NCI-H2107 treated with DMSO at 0.1 percent for 48 hours (cell line): ENCODE measurements around the gene AMER2.

Experiments
- DNase-seq: peaks from one replicate; lab custom pipeline; 2025; ENCODE audit not compliant: unreplicated experiment; lab: John Stamatoyannopoulos, UW

AMER2 gene

DNA sequence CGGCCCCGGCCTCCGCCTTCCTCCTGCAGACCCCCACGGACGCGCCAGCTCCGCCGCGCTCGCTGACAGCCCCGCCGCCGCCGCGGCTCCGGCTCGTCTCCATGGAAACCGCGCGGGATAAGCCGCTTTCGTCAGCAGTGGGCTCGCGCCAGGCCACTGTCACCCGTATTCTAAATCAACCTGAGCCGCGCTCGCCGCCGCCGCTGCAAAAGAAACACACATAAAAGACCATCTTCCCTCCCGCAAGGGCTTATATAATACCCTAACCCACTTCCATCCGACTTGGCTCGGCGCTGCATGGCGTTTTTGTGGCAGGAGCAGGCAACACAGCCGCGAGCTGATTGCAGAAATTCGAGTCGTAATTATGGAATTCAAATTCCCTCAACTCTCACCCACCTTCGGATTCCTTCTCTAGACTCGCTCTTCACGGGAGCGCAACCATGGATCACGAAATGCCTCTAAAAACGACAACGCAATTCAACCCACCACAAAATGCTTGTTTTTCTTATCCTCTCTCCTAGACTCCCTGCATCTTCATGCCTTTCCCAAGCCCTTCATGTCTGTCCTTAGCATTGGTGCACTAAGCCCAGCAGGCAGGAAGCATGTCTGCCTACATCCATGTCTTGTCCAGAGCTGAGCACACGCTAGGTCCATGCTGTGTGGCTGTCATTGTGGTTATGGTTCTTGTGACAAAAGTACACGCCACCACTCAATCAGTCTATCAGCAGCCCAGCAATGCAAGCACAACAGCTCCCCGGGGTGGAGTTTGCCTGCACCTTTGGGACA lies at the start of gene AMER2:
Gene AMER2 (minus strand): TSS at position 772 of the 786 bp plus-strand sequence. CDS start 669 bp downstream, at position 103.
- DNase-seq = no peak

- no peak for DNase-seq
These were observed 45.9 kb upstream of the AMER2 start for GRCh38 chr13:25218019-25218418.

DNA sequence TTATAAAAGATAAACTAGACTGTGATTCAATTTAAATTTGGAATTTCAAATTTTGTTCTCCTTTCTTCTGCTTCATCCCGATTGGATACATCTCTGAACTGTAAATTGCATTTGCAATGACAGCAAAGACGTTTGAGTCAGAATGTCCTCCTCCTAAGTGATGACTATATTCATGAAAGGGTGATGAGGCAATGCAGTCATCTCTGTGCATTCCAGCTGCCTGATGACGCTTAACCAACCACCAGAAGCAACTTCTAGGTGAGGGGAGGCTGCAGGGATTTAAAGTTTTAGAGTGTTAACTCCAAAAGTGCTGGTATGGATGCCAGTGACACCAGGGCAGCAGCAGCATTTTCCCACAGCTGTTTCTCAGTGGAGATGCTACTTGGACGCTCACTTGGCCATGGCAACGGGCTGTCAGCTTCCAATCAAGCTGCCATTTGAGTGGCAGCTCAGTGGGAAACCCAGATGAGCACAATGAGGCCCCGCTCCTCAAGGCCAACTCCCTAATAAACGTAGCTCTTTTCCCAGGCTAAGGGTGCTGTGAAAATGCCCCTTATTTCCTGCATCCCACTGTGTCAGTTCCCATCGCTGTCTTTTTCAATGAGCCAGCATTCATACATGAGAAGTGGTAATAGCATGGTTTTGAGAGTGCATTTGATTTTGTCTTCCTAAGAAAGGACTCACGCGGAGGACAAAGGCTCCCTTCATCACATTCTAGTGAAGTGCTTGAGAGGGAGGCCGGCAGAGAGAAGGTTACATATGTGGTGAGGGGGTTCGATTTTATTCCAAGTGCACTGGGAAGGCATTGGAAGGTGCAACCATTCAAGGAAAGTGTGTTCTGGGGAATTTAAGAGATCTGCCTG lies 45.2 kb upstream of the AMER2 start:
- no peak for DNase-seq

DNA sequence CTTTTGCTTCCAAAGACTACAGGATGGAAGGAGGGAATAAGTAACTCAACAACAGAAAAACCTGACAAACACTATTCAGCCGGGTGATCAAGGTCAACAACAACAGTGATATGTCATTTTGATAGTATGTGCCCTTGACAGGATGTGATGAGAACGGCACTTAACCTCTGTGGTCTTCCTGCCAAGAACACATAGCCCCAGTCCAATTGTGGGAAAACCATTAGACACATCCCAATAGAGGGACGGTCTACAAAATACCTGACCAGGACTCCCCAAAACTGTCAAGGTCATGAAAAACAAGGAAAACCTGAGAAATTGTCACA lies 43.1 kb upstream of the AMER2 start:
- no peak for DNase-seq

DNA sequence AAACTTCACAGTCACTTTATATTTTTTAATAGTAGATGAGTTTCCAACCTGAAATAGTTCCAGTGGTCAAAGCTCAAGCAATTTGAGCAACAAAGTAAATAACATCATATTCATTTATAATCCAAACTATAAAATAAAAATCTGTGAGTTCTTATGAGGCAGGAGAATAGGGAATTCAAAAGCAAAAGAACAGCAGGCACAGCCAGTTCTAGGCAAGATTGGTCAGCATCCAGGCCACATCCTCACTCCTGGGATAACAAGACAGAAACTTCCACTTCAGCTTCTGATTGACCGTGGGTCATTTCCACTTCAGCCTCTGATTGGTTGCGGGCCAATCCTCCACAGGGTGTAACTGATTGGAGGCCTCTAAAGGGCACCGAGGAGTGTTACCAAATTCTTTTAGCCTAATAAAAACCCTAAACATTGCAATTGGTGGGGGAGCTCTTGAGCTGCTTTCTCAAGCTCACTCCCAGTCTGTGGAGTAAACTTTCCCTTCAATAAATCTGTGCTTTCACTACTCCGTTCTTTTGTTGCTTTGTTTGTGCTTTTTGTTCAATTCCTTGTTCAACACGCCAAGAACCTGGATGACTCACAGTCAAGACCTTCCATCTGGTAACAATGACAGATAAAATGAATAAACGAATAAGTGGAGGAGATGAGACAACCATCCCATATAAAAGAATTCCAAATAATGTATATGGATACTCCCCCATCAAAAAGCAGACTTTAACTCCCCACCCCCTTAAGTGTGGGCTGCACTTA lies 42.6 kb upstream of the AMER2 start:
- no peak for DNase-seq

DNA sequence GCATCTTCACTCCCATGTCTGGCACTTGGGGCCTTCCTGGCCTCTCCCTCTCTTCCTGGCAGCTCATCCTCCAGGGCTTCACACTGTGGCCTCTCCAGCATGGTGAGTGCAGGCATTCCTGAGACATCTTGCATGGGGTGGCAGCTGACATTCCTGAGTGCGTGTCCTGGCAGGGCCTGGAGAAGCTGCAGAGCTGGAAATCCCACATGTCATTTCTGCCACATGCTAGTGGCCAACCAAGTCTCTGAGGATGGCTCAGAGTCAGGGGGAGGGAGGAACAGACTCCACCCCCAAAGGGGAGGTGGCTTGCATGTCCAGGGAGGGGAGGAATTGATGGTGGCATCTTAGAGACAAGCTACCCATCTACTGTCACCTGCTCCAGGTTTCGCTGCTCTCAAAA lies 41.6 kb upstream of the AMER2 start:
- DNase-seq = no peak

DNA sequence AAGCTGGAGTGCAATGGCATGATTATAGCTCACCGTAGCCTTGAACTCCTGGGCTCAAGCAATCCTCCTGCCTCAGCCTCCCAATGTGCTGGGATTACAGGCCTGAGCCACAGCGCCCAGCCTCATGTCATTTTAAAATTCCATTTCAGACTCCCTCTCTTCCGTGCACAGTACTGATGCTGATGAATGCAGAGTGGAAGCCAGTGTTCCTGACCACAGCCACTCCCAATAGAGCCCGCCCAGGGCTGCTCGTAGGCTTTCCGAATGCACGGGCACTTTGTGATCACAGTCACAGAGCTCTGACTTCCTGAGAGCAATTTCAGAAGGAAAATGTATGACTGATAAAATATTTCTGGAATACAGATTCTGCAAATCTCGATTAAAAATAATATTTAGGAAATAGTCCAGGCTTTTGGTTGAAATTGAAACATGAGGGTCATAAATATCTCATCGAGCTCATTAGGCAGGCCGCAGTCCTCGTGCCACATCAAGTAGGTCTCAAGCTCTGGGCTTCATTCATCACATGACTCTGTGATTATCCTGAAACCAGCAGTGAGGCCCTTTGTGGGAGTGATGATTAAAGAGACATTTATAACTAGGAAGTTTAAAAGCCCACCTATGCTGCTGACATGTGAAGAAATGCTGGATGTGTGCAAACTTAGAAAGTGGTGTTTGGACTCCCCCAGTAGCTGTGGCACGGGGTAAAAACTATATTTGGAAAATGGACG lies 38.9 kb upstream of the AMER2 start:
- no peak for DNase-seq

GRCh38 chr13:25207291-25207810 lies 35.3 kb upstream of the AMER2 start:
- DNase-seq = no peak

GRCh38 chr13:25204863-25205262 lies 32.8 kb upstream of the AMER2 start:
- no peak for DNase-seq

- DNase-seq = no peak
These were observed 31.1 kb upstream of the AMER2 start for GRCh38 chr13:25203127-25203740.

- DNase-seq = no peak
These were observed 28.7 kb upstream of the AMER2 start for GRCh38 chr13:25200783-25201182.

GRCh38 chr13:25198647-25199046 lies 26.6 kb upstream of the AMER2 start:
- DNase-seq = no peak

- DNase-seq = no peak
These were observed 24.9 kb upstream of the AMER2 start for GRCh38 chr13:25196971-25197370.

DNA sequence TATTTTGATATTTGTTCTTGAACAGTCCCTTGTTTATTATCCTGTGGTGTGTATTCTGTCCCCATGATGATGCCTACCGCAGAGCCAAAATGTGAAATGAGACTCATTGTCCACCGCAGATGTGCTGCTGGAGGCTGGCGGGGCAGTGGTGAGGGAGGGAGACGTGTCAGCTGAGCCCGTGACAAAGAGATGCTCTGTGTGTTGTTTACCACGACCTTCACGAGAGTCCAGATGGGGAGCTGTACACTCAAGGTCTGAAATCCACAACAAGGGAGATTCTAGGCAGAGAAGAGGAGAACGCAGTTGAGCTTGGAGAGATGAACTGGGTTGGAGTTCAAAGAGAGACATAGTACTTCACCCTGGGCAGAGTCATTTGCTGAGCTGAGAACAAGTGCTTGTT lies 20.8 kb upstream of the AMER2 start:
- DNase-seq = no peak

DNA sequence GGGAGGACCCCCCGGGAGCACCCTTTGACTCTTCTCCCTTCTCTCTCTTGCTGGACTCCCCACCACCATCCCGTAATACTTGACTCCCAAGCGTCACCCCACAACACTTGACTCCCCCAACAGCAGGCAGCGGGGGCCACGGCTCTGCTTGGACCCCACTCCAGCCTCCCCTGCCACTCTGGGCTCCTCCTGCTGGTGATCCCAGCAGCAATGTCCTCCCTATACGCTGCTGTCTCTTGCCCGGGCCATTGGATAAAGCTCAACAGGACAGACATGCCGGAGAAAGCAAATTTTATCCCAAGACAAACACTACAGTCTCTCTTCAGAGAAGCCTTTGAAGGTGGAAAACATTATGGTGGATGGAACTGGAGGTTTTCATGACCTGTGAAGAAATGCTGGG lies 20.4 kb upstream of the AMER2 start:
- no peak for DNase-seq

DNA sequence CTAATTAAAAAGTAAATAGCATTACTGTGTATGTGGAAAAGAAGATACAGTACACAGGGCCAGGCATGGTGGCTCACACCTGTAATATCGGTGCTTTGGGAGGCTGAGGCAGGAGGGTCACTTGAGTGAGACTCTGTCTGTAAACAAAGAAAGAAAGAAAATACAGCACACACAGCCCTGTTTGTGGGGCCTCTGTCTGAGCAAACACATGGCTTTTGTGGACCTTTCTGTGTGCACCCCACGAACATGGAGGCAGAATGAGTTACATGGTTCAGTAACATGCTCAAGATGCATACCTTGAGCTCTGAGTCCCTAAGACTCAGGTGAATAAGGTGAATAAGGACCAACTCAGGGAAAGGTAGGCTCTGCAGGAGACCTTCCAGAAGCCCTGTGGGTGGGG lies 20.0 kb upstream of the AMER2 start:
- no peak for DNase-seq

DNA sequence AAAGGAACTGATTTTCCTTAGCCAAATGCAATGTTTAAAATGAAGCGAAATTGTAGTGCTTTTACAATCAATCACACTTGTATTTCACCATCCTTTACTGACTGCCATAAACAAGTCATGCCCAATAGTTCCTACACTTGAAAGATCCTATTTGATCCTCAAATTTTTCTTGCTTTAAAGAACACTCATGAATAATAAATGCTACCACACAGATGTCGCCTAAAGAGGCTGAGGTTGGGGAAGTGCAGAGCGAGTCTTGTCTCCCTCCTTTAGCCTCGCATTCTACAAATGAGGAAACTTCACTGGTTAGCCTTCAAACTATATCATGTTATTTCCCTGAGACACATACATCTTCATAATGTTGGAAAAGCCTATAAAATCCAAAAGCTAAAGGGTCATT lies 18.7 kb upstream of the AMER2 start:
- DNase-seq = no peak

GRCh38 chr13:25190256-25190655 lies 18.2 kb upstream of the AMER2 start:
- no peak for DNase-seq

GRCh38 chr13:25187596-25187995 lies 15.5 kb upstream of the AMER2 start:
- no peak for DNase-seq

DNA sequence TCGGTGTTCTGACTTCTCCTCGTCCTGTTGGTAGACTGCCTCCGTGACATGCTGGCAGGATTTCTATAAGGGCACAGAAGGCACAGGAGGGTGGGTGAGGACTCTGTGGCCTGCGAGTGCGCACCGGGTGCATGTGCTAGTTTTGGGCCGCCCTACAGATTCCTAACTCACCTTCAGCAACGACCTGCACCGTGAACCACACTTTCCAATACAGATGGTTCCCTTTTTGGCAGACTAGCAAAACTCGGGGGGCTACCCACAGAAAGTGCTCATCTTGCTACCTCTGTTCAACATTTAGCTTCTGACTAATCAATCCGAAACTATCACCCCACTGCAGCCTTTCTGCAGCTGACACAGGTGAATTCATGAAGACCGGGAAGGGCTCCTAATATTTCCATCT lies 14.1 kb upstream of the AMER2 start:
- no peak for DNase-seq
